ENCODE measurements around the gene TLR10.

TLR10 gene

DNA sequence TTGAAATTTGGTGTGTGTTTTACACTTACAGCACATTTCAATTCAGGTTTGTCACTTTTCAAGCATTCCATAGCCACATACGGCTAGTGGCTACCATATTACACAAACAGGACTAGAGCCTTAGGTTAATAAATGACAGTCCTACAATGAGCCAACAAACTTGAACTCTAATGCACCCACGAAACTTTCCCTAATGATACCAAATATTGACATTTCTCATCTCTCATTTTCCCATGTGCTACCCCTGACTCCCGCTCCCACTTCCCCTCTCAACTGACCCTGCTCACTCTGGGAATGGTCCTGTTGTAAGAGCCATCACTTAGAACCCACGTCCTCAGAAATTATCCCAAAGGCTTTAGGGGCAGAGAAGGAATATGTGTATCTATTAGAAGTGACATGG lies 4.9 kb upstream of the TLR10 start:
- Histone ChIP-seq H3K9ac (ENCODE audit: low read length) (no peak overlapping the region), H3K9me2 (ENCODE audit: low read depth, low read length) (no peaks in the 10 kb centered on the region), H4K20me1 (ENCODE audit: insufficient read depth, low read length) (no peaks in the 10 kb centered on the region), H3K27ac (ENCODE audit: low read depth, low read length, poor library complexity, severe bottlenecking) (no peak overlapping the region), H3K36me3 (ENCODE audit: insufficient read depth, low read length) (no peaks in the 10 kb centered on the region), H3K79me2 (ENCODE audit: insufficient read depth, low read length) (no peaks in the 10 kb centered on the region), H3F3A (ENCODE audit: insufficient read depth, low read length) (no peaks in the 10 kb centered on the region), H3K4me1 (ENCODE audit: insufficient read depth, low read length, severe bottlenecking) (peaks cover 32% of the 10 kb centered on the region), H3K9me3 (ENCODE audit: low read length) (peaks cover 9% of the 10 kb centered on the region; the same call in 1 of the 2 replicates), H2AFZ (ENCODE audit: low read length) (no peak overlapping the region), H3K4me3 (ENCODE audit: low read depth, low read length, poor library complexity, severe bottlenecking) (no peak overlapping the region), H3K27me3 (ENCODE audit: insufficient read depth, low read length) (no peaks in the 10 kb centered on the region), H3K4me2 (ENCODE audit: low read length) (no peak overlapping the region)
- TF ChIP-seq, protein P1, sequence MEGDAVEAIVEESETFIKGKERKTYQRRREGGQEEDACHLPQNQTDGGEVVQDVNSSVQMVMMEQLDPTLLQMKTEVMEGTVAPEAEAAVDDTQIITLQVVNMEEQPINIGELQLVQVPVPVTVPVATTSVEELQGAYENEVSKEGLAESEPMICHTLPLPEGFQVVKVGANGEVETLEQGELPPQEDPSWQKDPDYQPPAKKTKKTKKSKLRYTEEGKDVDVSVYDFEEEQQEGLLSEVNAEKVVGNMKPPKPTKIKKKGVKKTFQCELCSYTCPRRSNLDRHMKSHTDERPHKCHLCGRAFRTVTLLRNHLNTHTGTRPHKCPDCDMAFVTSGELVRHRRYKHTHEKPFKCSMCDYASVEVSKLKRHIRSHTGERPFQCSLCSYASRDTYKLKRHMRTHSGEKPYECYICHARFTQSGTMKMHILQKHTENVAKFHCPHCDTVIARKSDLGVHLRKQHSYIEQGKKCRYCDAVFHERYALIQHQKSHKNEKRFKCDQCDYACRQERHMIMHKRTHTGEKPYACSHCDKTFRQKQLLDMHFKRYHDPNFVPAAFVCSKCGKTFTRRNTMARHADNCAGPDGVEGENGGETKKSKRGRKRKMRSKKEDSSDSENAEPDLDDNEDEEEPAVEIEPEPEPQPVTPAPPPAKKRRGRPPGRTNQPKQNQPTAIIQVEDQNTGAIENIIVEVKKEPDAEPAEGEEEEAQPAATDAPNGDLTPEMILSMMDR (IDR thresholded peaks at IDR 0.05; ENCODE audit: low read length): no peak
- TF ChIP-seq EZH2 (IDR thresholded peaks at IDR 0.05; ENCODE audit: borderline replicate concordance, low read length): no peak

DNA sequence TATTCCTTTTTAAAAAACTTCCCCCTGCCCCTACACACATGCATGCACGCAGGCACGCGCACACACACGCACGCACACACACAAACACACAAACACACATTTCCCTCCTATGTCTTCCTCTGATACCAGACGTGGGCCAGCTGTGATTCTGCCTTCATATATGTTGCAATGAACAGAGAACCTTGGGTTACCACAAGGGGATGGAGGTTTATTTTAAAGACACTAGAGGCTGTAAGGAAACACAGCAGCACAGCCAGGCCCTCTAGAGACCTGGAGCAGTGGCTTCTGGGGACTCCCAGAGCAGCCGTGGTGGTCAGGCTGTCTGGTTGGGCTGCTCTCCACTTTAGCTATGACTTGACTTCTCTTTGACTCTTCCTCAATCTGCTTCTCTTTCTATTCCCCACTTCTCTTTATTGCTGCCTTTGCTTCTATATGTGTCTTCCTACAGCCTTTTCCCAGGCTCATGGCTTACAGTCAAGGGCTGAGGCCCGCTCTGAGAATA lies 3.2 kb upstream of the TLR10 start:
- Histone ChIP-seq H3F3A (ENCODE audit: insufficient read depth, low read length) (no peaks in the 10 kb centered on the region), H3K4me3 (ENCODE audit: low read depth, low read length, poor library complexity, severe bottlenecking) (no peak overlapping the region), H3K36me3 (ENCODE audit: insufficient read depth, low read length) (peaks cover 2% of the 10 kb centered on the region; the same call in 1 of the 2 replicates), H2AFZ (ENCODE audit: low read length) (no peak overlapping the region), H3K4me2 (ENCODE audit: low read length) (no peak overlapping the region), H3K79me2 (ENCODE audit: insufficient read depth, low read length) (peaks cover 15% of the 10 kb centered on the region), H4K20me1 (ENCODE audit: insufficient read depth, low read length) (no peaks in the 10 kb centered on the region), H3K27ac (ENCODE audit: low read depth, low read length, poor library complexity, severe bottlenecking) (peak overlapping the region; percentile 54), H3K9me3 (ENCODE audit: low read length) (peaks cover 8% of the 10 kb centered on the region; the same call in 1 of the 2 replicates), H3K9ac (ENCODE audit: low read length) (no peak overlapping the region), H3K9me2 (ENCODE audit: low read depth, low read length) (no peaks in the 10 kb centered on the region), H3K4me1 (ENCODE audit: insufficient read depth, low read length, severe bottlenecking) (peaks cover 43% of the 10 kb centered on the region), H3K27me3 (ENCODE audit: insufficient read depth, low read length) (no peaks in the 10 kb centered on the region)
- TF ChIP-seq, protein P1 (IDR thresholded peaks at IDR 0.05; ENCODE audit: low read length): no peak
- no peak for TF ChIP-seq EZH2 (IDR thresholded peaks at IDR 0.05; ENCODE audit: borderline replicate concordance, low read length)

DNA sequence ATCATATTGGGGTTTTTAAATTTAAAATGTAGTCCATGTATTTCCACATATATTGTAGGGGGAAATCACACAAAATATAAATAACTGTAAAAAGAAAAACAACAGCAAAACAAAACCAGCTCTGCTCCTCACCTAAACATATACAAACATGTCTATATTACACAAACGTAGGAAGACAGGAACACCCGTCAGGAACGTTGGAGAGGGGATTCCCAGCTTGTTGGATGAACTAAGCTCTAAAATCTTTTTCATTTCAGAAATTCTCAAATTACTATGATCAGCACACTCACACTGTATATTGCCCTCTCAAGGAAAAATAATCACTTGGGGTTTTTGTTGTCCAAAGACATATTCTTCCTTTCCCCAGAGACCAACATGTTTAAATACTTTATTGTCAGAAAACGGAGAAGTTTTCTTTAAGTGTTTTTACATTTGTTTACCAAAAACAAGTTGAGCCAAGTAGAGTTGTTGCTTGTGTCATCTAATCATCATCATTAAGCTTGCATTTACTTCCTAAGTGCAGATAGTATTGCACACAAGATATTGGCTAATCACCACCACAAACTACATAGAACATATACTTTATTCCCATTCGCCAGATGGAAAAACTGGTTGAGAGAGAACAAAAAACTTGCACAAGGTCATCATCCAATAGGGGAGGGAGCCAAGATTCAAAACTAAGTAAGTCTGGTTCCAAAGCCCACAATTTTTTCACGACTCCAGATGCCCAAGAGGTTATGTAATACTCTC lies 2.4 kb upstream of the TLR10 start:
- H3K27ac ChIP-seq (ENCODE audit: low read depth, low read length, poor library complexity, severe bottlenecking): peak overlapping the region; percentile 54
- no peaks in the 10 kb centered on the region for H3K27me3 ChIP-seq (ENCODE audit: insufficient read depth, low read length)
- H3K4me1 ChIP-seq (ENCODE audit: insufficient read depth, low read length, severe bottlenecking): peaks cover 50% of the 10 kb centered on the region
- no peak overlapping the region for H3K9ac ChIP-seq (ENCODE audit: low read length)
- peaks cover 9% of the 10 kb centered on the region for H3K36me3 ChIP-seq (ENCODE audit: insufficient read depth, low read length)
- peaks cover 4% of the 10 kb centered on the region; the same call in 1 of the 2 replicates for H3K9me3 ChIP-seq (ENCODE audit: low read length)
- no peaks in the 10 kb centered on the region for H4K20me1 ChIP-seq (ENCODE audit: insufficient read depth, low read length)
- no peak overlapping the region for H2AFZ ChIP-seq (ENCODE audit: low read length)
- peaks cover 23% of the 10 kb centered on the region for H3K79me2 ChIP-seq (ENCODE audit: insufficient read depth, low read length)
- H3K4me3 ChIP-seq (ENCODE audit: low read depth, low read length, poor library complexity, severe bottlenecking): no peak overlapping the region
- no peaks in the 10 kb centered on the region for H3F3A ChIP-seq (ENCODE audit: insufficient read depth, low read length)
- TF ChIP-seq, protein P1 (IDR thresholded peaks at IDR 0.05; ENCODE audit: low read length): no peak
- no peak for TF ChIP-seq EZH2 (IDR thresholded peaks at IDR 0.05; ENCODE audit: borderline replicate concordance, low read length)
- H3K9me2 ChIP-seq (ENCODE audit: low read depth, low read length): no peaks in the 10 kb centered on the region
- no peak overlapping the region for H3K4me2 ChIP-seq (ENCODE audit: low read length)
